GM20000 (cell line): Measurements from ENCODE around the gene PTGDR2.

ENCODE experiments used
- DNase-seq: peaks from one replicate; pipeline ENCODE4 v3.0.0; 2012; ENCODE audit warnings: low spot score
- TF ChIP-seq, protein P1 (sequence below): IDR thresholded peaks from 2 replicates; pipeline ENCODE4 v1.5.1; 2012; ENCODE audit warnings: mild to moderate bottlenecking, control low read depth; ENCODE audit errors: extremely low read depth, missing control alignments

The PTGDR2 gene

DNA sequence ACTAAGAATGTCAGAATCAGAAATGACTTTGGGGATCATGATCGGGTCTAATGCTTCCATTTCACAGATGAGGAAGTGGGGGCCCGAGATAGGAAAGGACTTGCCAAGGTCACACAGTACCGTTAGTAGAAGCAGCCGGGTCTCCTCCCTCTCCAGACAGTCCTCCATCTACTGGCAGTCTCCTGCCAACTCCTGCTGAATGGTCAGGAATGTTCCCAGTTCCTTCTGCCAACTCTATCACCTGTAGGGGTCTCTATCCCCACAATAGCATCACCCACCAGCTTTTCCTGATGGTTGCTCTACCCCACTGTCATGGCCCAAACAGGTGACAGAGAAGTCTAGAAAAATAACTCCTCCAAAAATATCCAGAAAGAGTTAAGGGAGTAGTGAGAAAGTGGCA is 37.7 kb downstream of the PTGDR2 start:
- TF ChIP-seq, protein P1, sequence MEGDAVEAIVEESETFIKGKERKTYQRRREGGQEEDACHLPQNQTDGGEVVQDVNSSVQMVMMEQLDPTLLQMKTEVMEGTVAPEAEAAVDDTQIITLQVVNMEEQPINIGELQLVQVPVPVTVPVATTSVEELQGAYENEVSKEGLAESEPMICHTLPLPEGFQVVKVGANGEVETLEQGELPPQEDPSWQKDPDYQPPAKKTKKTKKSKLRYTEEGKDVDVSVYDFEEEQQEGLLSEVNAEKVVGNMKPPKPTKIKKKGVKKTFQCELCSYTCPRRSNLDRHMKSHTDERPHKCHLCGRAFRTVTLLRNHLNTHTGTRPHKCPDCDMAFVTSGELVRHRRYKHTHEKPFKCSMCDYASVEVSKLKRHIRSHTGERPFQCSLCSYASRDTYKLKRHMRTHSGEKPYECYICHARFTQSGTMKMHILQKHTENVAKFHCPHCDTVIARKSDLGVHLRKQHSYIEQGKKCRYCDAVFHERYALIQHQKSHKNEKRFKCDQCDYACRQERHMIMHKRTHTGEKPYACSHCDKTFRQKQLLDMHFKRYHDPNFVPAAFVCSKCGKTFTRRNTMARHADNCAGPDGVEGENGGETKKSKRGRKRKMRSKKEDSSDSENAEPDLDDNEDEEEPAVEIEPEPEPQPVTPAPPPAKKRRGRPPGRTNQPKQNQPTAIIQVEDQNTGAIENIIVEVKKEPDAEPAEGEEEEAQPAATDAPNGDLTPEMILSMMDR: no peak
- DNase-seq: no peak

GRCh38 chr11:60816590-60817157 is 39.1 kb downstream of the PTGDR2 start:
- no peak for DNase-seq
- TF ChIP-seq, protein P1: no peak

- TF ChIP-seq, protein P1: no peak
- DNase-seq: no peak
Measured at GRCh38 chr11:60814112-60814511, 41.6 kb downstream of the PTGDR2 start.

GRCh38 chr11:60813324-60813723 is 42.4 kb downstream of the PTGDR2 start:
- TF ChIP-seq, protein P1: no peak
- no peak for DNase-seq

DNA sequence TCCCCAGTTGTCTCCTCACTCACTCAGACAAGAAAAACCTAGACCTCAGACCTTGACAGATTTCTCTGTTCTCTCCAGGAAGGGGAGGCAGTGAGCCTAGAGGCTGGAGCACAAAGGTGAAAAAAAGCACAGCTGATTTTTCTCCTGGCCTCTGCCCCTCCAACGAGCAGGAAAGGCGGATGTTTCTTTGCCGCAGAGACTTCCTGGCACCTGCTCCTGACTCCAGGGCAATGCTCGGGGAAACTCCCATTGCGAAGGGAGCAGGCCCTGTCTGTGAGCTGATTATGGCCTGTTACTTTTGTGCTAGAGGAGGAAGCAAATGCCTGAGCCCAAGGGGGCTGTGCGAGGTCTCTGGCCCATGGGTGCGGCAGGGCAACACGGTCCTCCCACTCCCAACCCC is 45.2 kb downstream of the PTGDR2 start:
- TF ChIP-seq, protein P1: no peak
- DNase-seq: no peak

DNA sequence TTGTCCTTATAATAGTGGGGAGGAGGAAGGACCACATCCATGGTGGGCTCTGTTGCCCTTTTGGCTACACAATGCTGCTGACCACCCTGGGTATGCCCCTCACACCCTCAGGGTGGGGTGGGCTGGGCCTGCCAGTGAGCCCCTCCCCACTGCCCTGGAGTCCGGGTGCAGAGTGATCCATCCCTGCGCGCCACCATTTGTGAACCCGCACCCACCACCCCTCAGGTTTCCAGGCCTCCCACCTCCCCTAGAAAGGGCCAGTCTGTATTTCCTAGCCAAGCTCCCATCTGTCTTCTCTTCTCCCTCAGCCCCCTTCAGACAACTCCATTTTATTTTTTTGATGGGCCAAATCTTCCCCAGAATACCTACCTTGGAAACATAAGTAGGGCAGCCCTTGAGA is 45.6 kb downstream of the PTGDR2 start:
- no peak for DNase-seq
- TF ChIP-seq, protein P1: no peak

DNA sequence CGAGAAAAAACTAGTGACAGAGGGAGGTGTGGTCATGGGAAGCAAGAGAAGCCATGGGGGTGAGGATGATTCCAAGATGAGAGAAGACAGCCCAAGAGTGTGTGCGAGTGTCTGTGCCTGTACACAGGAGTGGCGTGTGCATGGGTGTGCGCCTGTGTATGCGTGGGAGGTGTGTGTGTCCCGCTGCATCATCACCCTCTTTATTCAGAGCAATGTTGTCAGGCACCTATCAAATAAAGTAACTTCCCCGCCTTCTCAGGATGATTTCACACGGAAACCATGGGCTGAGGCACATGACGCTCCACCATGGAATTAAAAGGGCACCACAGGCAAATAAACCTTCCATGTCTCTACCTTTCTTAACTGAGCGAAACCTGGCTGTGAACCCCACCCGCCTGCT is 46.1 kb downstream of the PTGDR2 start:
- no peak for DNase-seq
- TF ChIP-seq, protein P1: no peak

DNA sequence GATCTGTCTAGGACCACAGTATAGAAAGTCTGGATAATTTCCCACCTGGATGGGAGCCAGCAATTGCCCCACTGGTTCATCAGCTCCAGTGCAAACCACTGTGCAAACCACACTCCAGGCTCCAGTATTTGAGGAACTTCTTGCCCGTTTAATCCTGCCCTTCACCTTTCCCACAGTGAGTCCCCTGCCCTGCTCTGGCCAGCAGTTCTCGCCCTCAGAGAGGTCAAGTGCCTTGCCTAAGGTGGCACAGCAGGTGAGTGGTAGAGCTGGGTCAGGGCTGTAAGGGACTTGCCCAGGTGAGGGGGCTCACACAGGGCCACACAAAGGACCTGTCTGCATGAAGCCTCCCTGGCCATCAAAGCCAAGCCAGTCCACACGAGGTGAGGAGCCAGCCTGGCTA is 46.5 kb downstream of the PTGDR2 start:
- DNase-seq: no peak

More for the DNA sequence above, 46.5 kb downstream of the PTGDR2 start:
- TF ChIP-seq, protein P1: no peak
